Nephron (organoid): ENCODE results near the gene KCNJ10.
A peak's percentile ranks its signal among the peaks of the same experiment; 100 is the strongest.

Experiments
- H3K27ac Mint-ChIP-seq, 3 experiments: 2 replicates each; pipeline ENCODE4 v1.8.0; 2020; ENCODE audit warnings: mixed read lengths in 3 of 3, mild to moderate bottlenecking in 2 of 3, moderate library complexity in 1 of 3
- H3K27me3 Mint-ChIP-seq: 2 replicates; pipeline ENCODE4 v1.8.0; 2021; ENCODE audit warnings: low read depth, mild to moderate bottlenecking, moderate library complexity, mixed read lengths
- H3K36me3 Mint-ChIP-seq: 2 replicates; pipeline ENCODE4 v1.8.0; 2020; ENCODE audit warnings: low read depth, mixed read lengths
- H3K4me1 Mint-ChIP-seq: 2 replicates; pipeline ENCODE4 v1.8.0; 2020; ENCODE audit warnings: mixed read lengths
- H3K4me3 Mint-ChIP-seq, 3 experiments: 2 replicates each; pipeline ENCODE4 v1.8.0; 2020; ENCODE audit warnings: mild to moderate bottlenecking in 3 of 3, mixed read lengths in 3 of 3, moderate library complexity in 2 of 3
- H3K9me3 Mint-ChIP-seq: 2 replicates; pipeline ENCODE4 v1.8.0; 2020; ENCODE audit warnings: mixed read lengths
- CTCF ChIP-seq, 3 experiments: fragments of 200-600 bp; sonication (generic); IDR thresholded peaks; one replicate each; pipeline ENCODE4 v1.5.0; 2021; ENCODE audit warnings: antibody characterized with exemption in 3 of 3; ENCODE audit not compliant: unreplicated experiment in 3 of 3

Gene KCNJ10

GRCh38 chr1:159949123-159949522 lies 120.8 kb downstream of the KCNJ10 start:
- Mint-ChIP-seq H3K36me3 (no peaks in the 10 kb centered on the region), H3K27ac (peak overlapping the region in 2 of 3 experiments; percentile 30 to 56), H3K4me3 (peak overlapping the region in 2 of 3 experiments; percentile 6 to 36), H3K4me1 (peaks cover 19% of the 10 kb centered on the region), H3K27me3 (peaks cover 13% of the 10 kb centered on the region), H3K9me3 (no peaks in the 10 kb centered on the region)
- no peak for TF ChIP-seq CTCF (IDR thresholded peaks at IDR 0.05; ENCODE audit: unreplicated experiment in 3 of 3)
